Occipital lobe (tissue), 2 donors: ENCODE measurements around the gene PRLHR. TPM values are rescaled to one million over a fixed set of nuclear protein-coding genes. Genes with fewer than 3 reads are reported as not detected.

Source experiments
- DNase-seq: peaks from one replicate; lab custom pipeline; 2025; lab: John Stamatoyannopoulos, UW
- total RNA-seq: library from RNA; depleted of rRNA; stranded (reverse); fragments of >200 nt; gene quantifications from one replicate; pipeline ENCODE4 v1.2.3, GENCODE V29; 2014

PRLHR gene
- total RNA-seq, 1 donor from 2014 or later, result 4.1 TPM

GRCh38 chr10:118587881-118588651, 7.4 kb downstream of the PRLHR start:
- no peak for DNase-seq

GRCh38 chr10:118586911-118587310, 8.5 kb downstream of the PRLHR start:
- no peak for DNase-seq

GRCh38 chr10:118585794-118586193, 9.7 kb downstream of the PRLHR start:
- DNase-seq, result no peak

- no peak for DNase-seq
Measured at GRCh38 chr10:118585234-118585633, 10.2 kb downstream of the PRLHR start.

GRCh38 chr10:118584181-118584954, 11.1 kb downstream of the PRLHR start:
- peak; percentile 30 for DNase-seq

- DNase-seq, result no peak
Measured at GRCh38 chr10:118583611-118584010, 11.8 kb downstream of the PRLHR start.

- no peak for DNase-seq
Measured at GRCh38 chr10:118582511-118582910, 12.9 kb downstream of the PRLHR start.

GRCh38 chr10:118581340-118581739, 14.1 kb downstream of the PRLHR start:
- DNase-seq, result no peak

GRCh38 chr10:118580702-118581101, 14.7 kb downstream of the PRLHR start:
- no peak for DNase-seq

- no peak for DNase-seq
Measured at GRCh38 chr10:118573512-118573911, 21.9 kb downstream of the PRLHR start.

GRCh38 chr10:118572256-118573041, 23.0 kb downstream of the PRLHR start:
- DNase-seq, result no peak

GRCh38 chr10:118571123-118571522, 24.3 kb downstream of the PRLHR start:
- DNase-seq, result no peak

- no peak for DNase-seq
Measured at GRCh38 chr10:118570591-118570990, 24.9 kb downstream of the PRLHR start.

GRCh38 chr10:118569882-118570252, 25.6 kb downstream of the PRLHR start:
- DNase-seq, result no peak

- no peak for DNase-seq
Measured at GRCh38 chr10:118569241-118569881, 26.1 kb downstream of the PRLHR start.

- DNase-seq, result no peak
Measured at GRCh38 chr10:118568327-118568848, 27.1 kb downstream of the PRLHR start.

- no peak for DNase-seq
Measured at GRCh38 chr10:118567701-118568248, 27.7 kb downstream of the PRLHR start.

- DNase-seq, result no peak
Measured at GRCh38 chr10:118566911-118567310, 28.5 kb downstream of the PRLHR start.

GRCh38 chr10:118565301-118566075, 30.0 kb downstream of the PRLHR start:
- no peak for DNase-seq

GRCh38 chr10:118564652-118565051, 30.8 kb downstream of the PRLHR start:
- no peak for DNase-seq
